Measurements from ENCODE around the gene CACNA1A.

GRCh38 chr19:13337181-13337580 lies 169.1 kb downstream of the CACNA1A start:
- TF ChIP-seq CTCF (IDR thresholded peaks at IDR 0.05) (no peak), TFCP2L1 (CRISPR knock-in tag; IDR thresholded peaks at IDR 0.05) (no peak), RCOR1 (IDR thresholded peaks at IDR 0.05; ENCODE audit: low read depth, low read length) (no peak), POLR2A (IDR thresholded peaks at IDR 0.05; ENCODE audit: low read length) (no peak), MAX (IDR thresholded peaks at IDR 0.05) (no peak), EP300 (IDR thresholded peaks at IDR 0.05) (no peak), PBX3 (IDR thresholded peaks at IDR 0.05) (no peak), SREBF2 (IDR thresholded peaks at IDR 0.05) (no peak), MYC (IDR thresholded peaks at IDR 0.05; ENCODE audit: borderline replicate concordance, low read length) (no peak), RAD21 (conservative IDR thresholded peaks at IDR 0.05 in 1 of 2, IDR thresholded peaks at IDR 0.05 in 1 of 2) (no peak), TP53 (CRISPR knock-in tag; IDR thresholded peaks at IDR 0.05) (no peak), ESRRA (IDR thresholded peaks at IDR 0.05; ENCODE audit: borderline replicate concordance, low read length) (no peak), KDM1A (IDR thresholded peaks at IDR 0.05; ENCODE audit: low read depth) (no peak), EHMT2 (IDR thresholded peaks at IDR 0.05; ENCODE audit: low read depth) (no peak)
